Neuronal stem cell (in vitro differentiated cells): ENCODE measurements around the gene EIF4G3.
"Not testable (repeated sequence)": the region's sequence is repeated elsewhere in the genome, so short reads cannot be mapped to it uniquely, and the experiment has no call there.

Experiments used
- DNase-seq: peaks from one replicate; pipeline ENCODE4 v3.0.0-alpha.2; 2013; ENCODE audit warnings: low spot score
- H2AFZ ChIP-seq: one replicate; pipeline ENCODE4 v1.6.1; 2013; ENCODE audit warnings: mild to moderate bottlenecking, low read length, inconsistent platforms
- H2AK5ac ChIP-seq: 2 replicates; pipeline ENCODE4 v1.6.1; 2013; ENCODE audit warnings: low read depth, mild to moderate bottlenecking, inconsistent platforms, low read length, moderate library complexity, mixed read lengths
- H2BK120ac ChIP-seq: 2 replicates; pipeline ENCODE4 v1.6.1; 2013; ENCODE audit warnings: low read depth, mild to moderate bottlenecking, inconsistent platforms, low read length, moderate library complexity, mixed read lengths
- H2BK12ac ChIP-seq: one replicate; pipeline ENCODE4 v1.6.1; 2013; ENCODE audit warnings: low read length, inconsistent platforms
- H2BK15ac ChIP-seq: 2 replicates; pipeline ENCODE4 v1.6.1; 2013; ENCODE audit warnings: mild to moderate bottlenecking, low read length, inconsistent platforms, mixed read lengths
- H2BK5ac ChIP-seq: one replicate; pipeline ENCODE4 v1.6.1; 2013; ENCODE audit warnings: inconsistent platforms, mild to moderate bottlenecking, low read length, moderate library complexity
- H3K14ac ChIP-seq: one replicate; pipeline ENCODE4 v1.6.1; 2013; ENCODE audit warnings: low read length, inconsistent platforms
- H3K18ac ChIP-seq: 2 replicates; pipeline ENCODE4 v1.6.1; 2013; ENCODE audit warnings: low read length, inconsistent platforms
- H3K23ac ChIP-seq: 2 replicates; pipeline ENCODE4 v1.6.1; 2013; ENCODE audit warnings: low read depth, mild to moderate bottlenecking, mixed read lengths, low read length, inconsistent platforms; ENCODE audit not compliant: poor library complexity
- H3K27ac ChIP-seq: replicated peaks from 3 replicates; pipeline ENCODE4 v1.5.1; 2013; ENCODE audit warnings: low read length, inconsistent platforms
- H3K27me3 ChIP-seq, 3 experiments: 2 replicates each; pipeline ENCODE4 v1.6.1; 2013; ENCODE audit warnings: low read length in 3 of 3, mild to moderate bottlenecking in 2 of 3, inconsistent platforms in 1 of 3, low read depth in 1 of 3, mixed read lengths in 1 of 3, moderate library complexity in 1 of 3; ENCODE audit not compliant: control insufficient read depth in 3 of 3, insufficient read depth in 3 of 3
- H3K36me3 ChIP-seq, 2 donors: replicated peaks in 1 of 2; 2 replicates each; pipeline ENCODE4 v1.6.1; 2013; ENCODE audit warnings: low read length in 2 of 2; ENCODE audit not compliant: control insufficient read depth in 2 of 2, insufficient read depth in 2 of 2
- H3K4ac ChIP-seq: 2 replicates; pipeline ENCODE4 v1.6.1; 2013; ENCODE audit warnings: inconsistent platforms, mild to moderate bottlenecking, low read length, moderate library complexity
- H3K4me1 ChIP-seq, 2 donors: 1 replicate in 1 of 2; 2 replicates in 1 of 2; pipeline ENCODE4 v1.6.1; 2013; ENCODE audit warnings: low read length in 2 of 2, low read depth in 1 of 2; ENCODE audit not compliant: control insufficient read depth in 2 of 2, insufficient read depth in 1 of 2
- H3K4me2 ChIP-seq: one replicate; pipeline ENCODE4 v1.6.1; 2013; ENCODE audit warnings: mild to moderate bottlenecking, low read length, inconsistent platforms; ENCODE audit not compliant: insufficient read depth, poor library complexity, severe bottlenecking
- H3K4me3 ChIP-seq, 2 donors: 2 replicates each; pipeline ENCODE4 v1.5.1; 2013; ENCODE audit warnings: low read length in 2 of 2, mild to moderate bottlenecking in 2 of 2, inconsistent platforms in 1 of 2, moderate library complexity in 1 of 2
- H3K79me1 ChIP-seq: one replicate; pipeline ENCODE4 v1.6.1; 2013; ENCODE audit warnings: low read depth, mild to moderate bottlenecking, inconsistent platforms, low read length, moderate library complexity
- H3K9ac ChIP-seq: one replicate; pipeline ENCODE4 v1.6.1; 2013; ENCODE audit warnings: mild to moderate bottlenecking, low read depth, low read length, inconsistent platforms; ENCODE audit not compliant: poor library complexity
- H3K9me3 ChIP-seq, 2 donors: replicated peaks in 1 of 2; 2 replicates each; pipeline versions ENCODE3 to v1.6.1; 2013; ENCODE audit warnings: low read length in 2 of 2, mild to moderate bottlenecking in 2 of 2, inconsistent platforms in 1 of 2, low read depth in 1 of 2, mixed read lengths in 1 of 2, moderate library complexity in 1 of 2; ENCODE audit not compliant: control insufficient read depth in 2 of 2, insufficient read depth in 1 of 2
- H4K8ac ChIP-seq: one replicate; pipeline ENCODE4 v1.6.1; 2013; ENCODE audit warnings: low read depth, mild to moderate bottlenecking, inconsistent platforms, low read length, moderate library complexity
- H4K91ac ChIP-seq: one replicate; pipeline ENCODE4 v1.6.1; 2013; ENCODE audit warnings: low read length, low read depth, mild to moderate bottlenecking, inconsistent platforms; ENCODE audit not compliant: poor library complexity
- WGBS, 2 donors: extraction: QIAGEN DNeasy Blood & Tissue Kit; methylation state at CpG; one replicate each; pipeline ENCODE4 v1.1.7; 2013; ENCODE audit warnings: missing lambda C conversion rate in 2 of 2, mixed read lengths in 1 of 2; ENCODE audit not compliant: insufficient read length in 2 of 2, insufficient replicate concordance in 1 of 2; ENCODE audit errors: extremely low coverage in 2 of 2; 5-methylcytosine and 5-hydroxymethylcytosine counted together

The EIF4G3 gene

DNA sequence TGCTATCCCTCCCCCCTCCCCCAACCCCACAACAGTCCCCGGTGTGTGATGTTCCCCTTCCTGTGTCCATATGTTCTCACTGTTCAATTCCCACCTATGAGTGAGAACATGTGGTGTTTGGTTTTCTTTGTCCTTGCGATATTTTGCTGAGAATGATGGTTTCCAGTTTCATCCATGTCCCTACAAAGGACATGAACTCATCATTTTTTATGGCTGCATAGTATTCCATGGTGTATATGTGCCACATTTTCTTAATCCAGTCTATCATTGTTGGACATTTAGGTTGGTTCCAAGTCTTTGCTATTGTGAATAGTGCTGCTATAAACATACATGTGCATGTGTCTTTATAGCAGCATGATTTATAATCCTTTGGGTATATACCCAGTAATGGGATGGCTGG lies 269.2 kb downstream of the EIF4G3 start:
- H3K36me3 ChIP-seq: peaks cover 3 to 23% of the 10 kb centered on the region in 2 donors
- no CpG with 5 or more reads among the region's 2 CpGs for WGBS, 2 donors
- H2BK12ac ChIP-seq, H3K23ac ChIP-seq, H2BK120ac ChIP-seq, H2AFZ ChIP-seq, H3K9ac ChIP-seq, H3K14ac ChIP-seq, H2AK5ac ChIP-seq, H3K18ac ChIP-seq, H3K4me3 ChIP-seq, H3K4me1 ChIP-seq, H3K27me3 ChIP-seq, DNase-seq, H2BK15ac ChIP-seq, H2BK5ac ChIP-seq, H3K4me2 ChIP-seq, H3K4ac ChIP-seq, H3K27ac ChIP-seq, H4K91ac ChIP-seq, H3K9me3 ChIP-seq, H3K79me1 ChIP-seq, H4K8ac ChIP-seq: not testable (repeated sequence)

DNA sequence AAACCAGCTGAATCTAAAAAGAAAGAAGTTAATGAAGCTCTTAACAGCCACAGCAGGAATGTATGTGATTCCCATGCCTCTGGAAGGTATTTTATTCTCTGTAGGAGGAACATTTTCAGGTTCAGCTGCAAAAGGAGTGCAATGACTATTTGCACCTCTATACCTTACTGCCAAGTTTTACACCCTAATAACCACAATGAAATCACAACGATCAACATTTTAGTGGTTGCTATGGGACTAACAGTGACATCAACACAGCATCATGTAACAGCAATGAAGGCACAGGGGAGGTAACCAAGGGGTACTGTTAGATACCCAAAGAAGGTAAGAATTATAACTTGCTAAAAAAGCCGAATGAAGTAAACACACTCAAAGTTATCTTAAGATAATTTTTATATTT lies 273.3 kb downstream of the EIF4G3 start:
- H2BK15ac ChIP-seq: no peak overlapping the region
- H3K18ac ChIP-seq: no peak overlapping the region
- no peak overlapping the region for H2AFZ ChIP-seq
- H3K23ac ChIP-seq: no peak overlapping the region
- no peaks in the 10 kb centered on the region for H3K79me1 ChIP-seq
- H3K27me3 ChIP-seq: no peaks in the 10 kb centered on the region
- H4K91ac ChIP-seq: no peak overlapping the region
- H3K4me3 ChIP-seq: no peak overlapping the region
- no peak overlapping the region for H4K8ac ChIP-seq
- H2BK5ac ChIP-seq: no peak overlapping the region
- no peak overlapping the region for H3K14ac ChIP-seq
- no peak overlapping the region for H2BK12ac ChIP-seq
- H3K9ac ChIP-seq: no peak overlapping the region
- no peak for DNase-seq
- no peak overlapping the region for H3K4ac ChIP-seq
- no peak overlapping the region for H3K4me2 ChIP-seq
- no CpG with 5 or more reads among the region's 2 CpGs for WGBS, 2 donors
- no peak overlapping the region for H2BK120ac ChIP-seq
- no peaks in the 10 kb centered on the region for H3K4me1 ChIP-seq
- H3K9me3 ChIP-seq: no peaks in the 10 kb centered on the region
- peaks cover 5 to 34% of the 10 kb centered on the region in 2 donors for H3K36me3 ChIP-seq
- H3K27ac ChIP-seq: no peak overlapping the region
- H2AK5ac ChIP-seq: no peak overlapping the region

DNA sequence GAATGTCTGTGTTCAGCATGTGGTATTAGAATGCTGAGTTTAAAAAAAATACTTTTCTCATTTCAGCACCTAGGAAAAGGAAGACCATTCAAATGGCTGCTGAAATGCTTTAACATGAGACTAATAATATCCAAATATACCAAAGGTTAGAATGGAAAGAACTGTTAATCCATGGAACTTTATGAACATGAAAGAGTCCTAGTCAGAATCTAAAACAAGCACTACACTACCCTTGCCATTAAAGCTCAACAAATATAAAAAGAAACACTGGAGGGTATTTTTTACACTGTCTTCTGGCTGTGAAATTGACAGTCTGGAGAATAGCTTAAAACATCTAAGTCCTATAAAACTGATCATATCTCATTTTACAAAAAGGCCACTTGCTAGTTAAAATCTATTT lies 276.6 kb downstream of the EIF4G3 start:
- no peak overlapping the region for H2AK5ac ChIP-seq
- H4K91ac ChIP-seq: no peak overlapping the region
- no peak overlapping the region for H3K14ac ChIP-seq

DNA sequence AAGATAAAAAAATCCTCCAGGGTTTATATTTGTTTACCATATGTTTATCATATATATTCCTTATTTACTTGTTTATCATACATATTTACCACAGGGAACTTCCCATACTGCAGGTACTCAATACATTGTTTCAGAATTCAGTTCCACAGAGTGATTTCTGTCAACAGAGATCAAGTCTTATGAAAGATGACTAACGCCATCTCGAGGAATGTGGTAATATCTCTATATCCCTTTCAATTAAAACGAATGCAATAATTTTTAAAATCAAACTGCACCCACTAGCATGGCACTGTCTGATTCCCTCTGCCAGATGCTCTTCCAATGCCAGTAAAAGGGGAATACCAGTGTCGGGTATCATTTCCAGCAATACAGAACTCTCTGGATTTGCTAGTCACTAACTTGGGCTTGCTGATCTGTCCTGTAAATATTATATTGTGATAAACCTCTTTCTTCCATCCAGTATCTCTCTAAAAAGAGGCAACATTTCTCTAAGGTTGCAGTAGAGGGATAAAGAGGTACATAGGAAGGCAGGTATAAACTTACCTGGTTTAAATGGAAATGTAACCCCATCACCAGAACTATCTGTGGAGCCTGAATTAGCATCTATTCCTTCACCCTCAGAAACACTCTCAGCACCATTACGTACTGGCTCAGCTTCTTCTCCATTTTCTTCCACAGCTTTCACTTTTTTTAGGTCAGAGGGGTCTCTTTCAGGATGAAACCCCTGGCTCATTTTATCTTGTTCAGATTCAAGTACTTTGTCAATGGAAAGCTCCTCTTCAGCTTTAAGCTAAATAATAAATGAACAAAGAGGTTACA lies 277.3 kb downstream of the EIF4G3 start:
- H3K23ac ChIP-seq: no peak overlapping the region
- H3K4me3 ChIP-seq: no peak overlapping the region
- no peak for DNase-seq
- no peaks in the 10 kb centered on the region for H3K9me3 ChIP-seq
- no peak overlapping the region for H4K91ac ChIP-seq
- no peak overlapping the region for H2AK5ac ChIP-seq
- peaks cover 7 to 39% of the 10 kb centered on the region in 2 donors for H3K36me3 ChIP-seq
- H3K18ac ChIP-seq: no peak overlapping the region
- H3K79me1 ChIP-seq: no peaks in the 10 kb centered on the region
- no peak overlapping the region for H2BK12ac ChIP-seq
- H3K4ac ChIP-seq: no peak overlapping the region
- no peak overlapping the region for H3K4me2 ChIP-seq
- H2BK120ac ChIP-seq: no peak overlapping the region
- no peak overlapping the region for H3K9ac ChIP-seq
- no peak overlapping the region for H3K27ac ChIP-seq
- no CpG with 5 or more reads among the region's 5 CpGs for WGBS, 2 donors
- no peak overlapping the region for H2AFZ ChIP-seq
- no peak overlapping the region for H4K8ac ChIP-seq
- no peaks in the 10 kb centered on the region for H3K4me1 ChIP-seq
- H2BK15ac ChIP-seq: no peak overlapping the region
- H2BK5ac ChIP-seq: no peak overlapping the region
- no peak overlapping the region for H3K14ac ChIP-seq
- no peaks in the 10 kb centered on the region for H3K27me3 ChIP-seq

More for the DNA sequence above, 276.6 kb downstream of the EIF4G3 start:
- H3K18ac ChIP-seq: no peak overlapping the region
- no peaks in the 10 kb centered on the region for H3K79me1 ChIP-seq
- no peak overlapping the region for H2BK15ac ChIP-seq
- no peak overlapping the region for H2BK120ac ChIP-seq
- H3K36me3 ChIP-seq: peaks cover 8 to 41% of the 10 kb centered on the region in 2 donors
- no peak overlapping the region for H3K4me2 ChIP-seq
- no peak overlapping the region for H3K4me3 ChIP-seq
- no peak overlapping the region for H2AFZ ChIP-seq
- H2BK12ac ChIP-seq: no peak overlapping the region
- H3K27me3 ChIP-seq: no peaks in the 10 kb centered on the region
- no peak overlapping the region for H3K23ac ChIP-seq
- no peaks in the 10 kb centered on the region for H3K9me3 ChIP-seq
- no peak overlapping the region for H3K4ac ChIP-seq
- H2BK5ac ChIP-seq: no peak overlapping the region
- no peak overlapping the region for H4K8ac ChIP-seq
- no peaks in the 10 kb centered on the region for H3K4me1 ChIP-seq
- H3K27ac ChIP-seq: no peak overlapping the region
- DNase-seq: no peak
- no peak overlapping the region for H3K9ac ChIP-seq
